C4-2B (cell line): ENCODE results near the gene ACOXL.

Source experiments
- ZFX ChIP-seq: fragments of 450-650 bp; IDR thresholded peaks from 2 replicates; pipeline ENCODE4 v1.6.1; 2017
- TF ChIP-seq, protein P1 (sequence below): fragments of 450-650 bp; conservative IDR thresholded peaks from 2 replicates; pipeline ENCODE4 v1.5.1; 2017; ENCODE audit warnings: mild to moderate bottlenecking

DNA sequence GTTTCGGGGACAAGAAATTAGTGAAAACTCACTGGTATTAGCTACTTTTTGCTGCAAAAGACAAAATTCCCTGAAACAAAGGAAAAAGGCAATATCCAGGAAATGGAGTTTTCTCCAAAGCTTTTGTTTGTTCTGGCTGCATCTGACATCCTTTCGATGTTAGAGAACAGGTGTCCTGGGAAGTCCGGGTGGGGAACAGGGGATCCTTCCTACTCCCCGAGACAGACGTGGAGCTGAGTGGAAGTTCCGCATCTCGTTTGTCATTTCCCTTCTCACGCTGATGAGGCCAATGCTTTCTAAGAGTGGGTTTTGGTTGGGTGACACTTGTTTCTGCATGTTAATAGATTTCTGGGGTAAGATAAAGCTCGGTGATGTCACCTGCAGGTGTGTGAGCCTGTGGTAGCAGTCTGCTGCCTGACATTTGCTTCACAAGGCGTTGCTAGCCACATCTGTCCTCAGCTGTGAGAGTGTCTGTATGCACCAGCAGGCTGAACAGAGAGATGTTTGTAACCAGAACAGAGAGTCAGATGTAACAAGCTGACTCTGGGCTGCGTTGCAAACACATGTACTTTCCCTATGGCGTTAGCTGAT, 125.9 kb downstream of the ACOXL start:
- TF ChIP-seq, protein P1, sequence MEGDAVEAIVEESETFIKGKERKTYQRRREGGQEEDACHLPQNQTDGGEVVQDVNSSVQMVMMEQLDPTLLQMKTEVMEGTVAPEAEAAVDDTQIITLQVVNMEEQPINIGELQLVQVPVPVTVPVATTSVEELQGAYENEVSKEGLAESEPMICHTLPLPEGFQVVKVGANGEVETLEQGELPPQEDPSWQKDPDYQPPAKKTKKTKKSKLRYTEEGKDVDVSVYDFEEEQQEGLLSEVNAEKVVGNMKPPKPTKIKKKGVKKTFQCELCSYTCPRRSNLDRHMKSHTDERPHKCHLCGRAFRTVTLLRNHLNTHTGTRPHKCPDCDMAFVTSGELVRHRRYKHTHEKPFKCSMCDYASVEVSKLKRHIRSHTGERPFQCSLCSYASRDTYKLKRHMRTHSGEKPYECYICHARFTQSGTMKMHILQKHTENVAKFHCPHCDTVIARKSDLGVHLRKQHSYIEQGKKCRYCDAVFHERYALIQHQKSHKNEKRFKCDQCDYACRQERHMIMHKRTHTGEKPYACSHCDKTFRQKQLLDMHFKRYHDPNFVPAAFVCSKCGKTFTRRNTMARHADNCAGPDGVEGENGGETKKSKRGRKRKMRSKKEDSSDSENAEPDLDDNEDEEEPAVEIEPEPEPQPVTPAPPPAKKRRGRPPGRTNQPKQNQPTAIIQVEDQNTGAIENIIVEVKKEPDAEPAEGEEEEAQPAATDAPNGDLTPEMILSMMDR, result no peak
- TF ChIP-seq ZFX, result no peak
